ENCODE data around the gene SHC1.

The SHC1 gene

GRCh38 chr1:154970631-154971340 is at the start of gene SHC1:
Gene SHC1, minus strand, starts transcription at chr1:154970747. Its CDS starts 221 bp downstream, at chr1:154970526.
- DNase-seq (ENCODE audit: low spot score) = no peak

- no peak for DNase-seq (ENCODE audit: low spot score)
Measured at GRCh38 chr1:155019377-155020245, 49.1 kb upstream of the SHC1 start.

GRCh38 chr1:155018617-155019348 is 48.2 kb upstream of the SHC1 start:
- DNase-seq (ENCODE audit: low spot score) = no peak

DNA sequence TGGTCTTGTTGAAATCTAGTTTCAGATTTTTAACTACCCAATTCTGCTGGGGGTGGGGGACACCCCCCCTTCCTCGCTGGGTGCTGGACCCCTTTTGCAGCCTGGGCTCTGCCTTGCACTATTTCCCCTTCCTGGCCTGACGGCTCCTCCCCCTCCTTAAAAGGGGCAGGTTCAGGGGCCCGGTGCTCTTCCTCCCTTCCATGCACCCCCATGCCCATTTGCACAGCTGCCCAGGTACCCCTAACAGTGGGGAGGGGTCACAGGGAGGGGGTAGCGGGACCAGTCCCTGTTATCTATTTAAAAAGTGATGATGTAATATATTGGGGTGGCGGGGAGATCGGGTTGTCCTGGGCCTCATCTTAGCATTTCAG is 47.4 kb upstream of the SHC1 start:
- no peak for DNase-seq (ENCODE audit: low spot score)

- peak; percentile 90 for DNase-seq (ENCODE audit: low spot score)
Measured at GRCh38 chr1:155017041-155017945, 46.7 kb upstream of the SHC1 start.

DNA sequence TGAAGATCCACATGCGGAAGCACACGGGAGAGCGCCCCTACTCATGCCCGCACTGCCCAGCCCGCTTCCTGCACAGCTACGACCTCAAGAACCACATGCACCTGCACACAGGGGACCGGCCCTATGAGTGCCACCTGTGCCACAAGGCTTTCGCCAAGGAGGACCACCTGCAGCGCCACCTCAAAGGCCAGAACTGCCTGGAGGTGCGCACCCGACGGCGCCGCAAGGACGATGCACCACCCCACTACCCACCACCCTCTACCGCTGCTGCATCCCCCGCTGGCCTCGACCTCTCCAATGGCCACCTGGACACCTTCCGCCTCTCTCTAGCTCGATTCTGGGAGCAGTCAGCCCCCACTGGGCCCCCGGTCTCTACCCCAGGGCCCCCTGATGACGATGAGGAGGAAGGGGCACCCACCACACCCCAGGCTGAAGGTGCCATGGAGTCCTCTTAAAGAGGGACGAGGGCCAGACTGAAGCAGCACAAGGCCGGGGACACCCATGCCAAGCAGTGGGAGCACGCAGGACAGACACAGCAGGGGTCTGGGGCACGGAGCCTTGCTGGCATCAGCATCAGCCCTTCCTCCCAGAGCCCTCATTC is 45.8 kb upstream of the SHC1 start:
- DNase-seq (ENCODE audit: low spot score) = peak; percentile 32

DNA sequence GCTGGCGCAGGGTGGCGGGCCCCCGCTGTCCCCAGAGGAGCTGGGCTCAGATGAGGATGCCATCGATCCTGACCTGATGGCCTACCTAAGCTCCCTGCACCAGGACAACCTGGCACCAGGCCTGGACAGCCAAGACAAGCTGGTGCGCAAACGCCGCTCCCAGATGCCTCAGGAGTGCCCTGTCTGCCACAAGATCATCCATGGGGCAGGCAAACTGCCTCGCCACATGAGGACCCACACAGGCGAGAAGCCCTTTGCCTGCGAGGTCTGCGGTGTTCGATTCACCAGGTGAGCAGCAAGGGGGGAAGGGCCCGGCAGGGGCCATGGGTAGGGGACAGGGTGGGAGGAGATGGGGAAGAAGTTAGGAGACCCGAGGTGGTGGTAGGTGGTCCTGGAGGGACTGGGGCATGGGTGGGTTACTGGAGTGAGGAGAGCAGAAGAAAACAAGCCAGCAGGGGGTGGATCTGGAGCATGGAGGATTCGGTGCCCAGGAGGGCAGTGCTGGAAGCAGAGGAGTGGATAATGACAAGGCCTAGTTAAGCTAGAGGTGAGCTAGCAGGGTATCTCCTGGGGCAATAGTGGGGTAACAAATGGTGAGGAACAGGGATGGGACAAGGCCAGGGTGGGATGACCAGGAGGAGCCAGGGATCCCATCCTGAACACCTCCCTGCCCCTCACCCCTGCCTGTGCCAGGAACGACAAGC is 45.1 kb upstream of the SHC1 start:
- DNase-seq (ENCODE audit: low spot score) = no peak

GRCh38 chr1:155014709-155015508 is 44.4 kb upstream of the SHC1 start:
- no peak for DNase-seq (ENCODE audit: low spot score)

GRCh38 chr1:155013632-155014031 is 43.1 kb upstream of the SHC1 start:
- peak; percentile 67 for DNase-seq (ENCODE audit: low spot score)

- DNase-seq (ENCODE audit: low spot score) = no peak
Measured at GRCh38 chr1:155012776-155013602, 42.4 kb upstream of the SHC1 start.

DNA sequence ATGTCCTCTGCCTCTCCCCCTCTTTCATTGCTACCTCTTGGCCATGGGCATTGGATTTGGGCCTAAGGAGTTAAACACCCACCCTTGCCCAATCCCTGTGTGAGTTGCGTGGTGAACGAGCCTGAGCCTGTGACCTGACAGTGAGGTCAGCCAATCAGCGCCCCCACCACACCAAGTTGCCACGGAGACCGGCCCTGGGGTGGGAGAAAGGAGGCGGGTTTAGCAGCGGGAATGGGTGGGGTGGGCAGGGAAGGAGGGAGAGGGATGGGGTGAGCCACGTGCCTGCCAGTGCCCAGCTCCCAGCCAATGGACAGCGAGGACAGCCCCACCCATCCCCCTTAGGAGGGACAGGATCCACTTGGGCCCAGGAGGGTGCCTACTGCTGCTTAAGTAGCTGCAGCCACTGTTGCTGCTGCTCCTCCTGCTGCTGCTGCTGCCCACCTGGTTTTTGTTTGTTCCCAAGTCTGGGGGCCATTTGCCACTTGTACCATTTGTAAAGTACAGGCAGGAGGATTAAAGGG is 41.5 kb upstream of the SHC1 start:
- peak; percentile 19 for DNase-seq (ENCODE audit: low spot score)

- no peak for DNase-seq (ENCODE audit: low spot score)
Measured at GRCh38 chr1:155011437-155012025, 41.0 kb upstream of the SHC1 start.

DNA sequence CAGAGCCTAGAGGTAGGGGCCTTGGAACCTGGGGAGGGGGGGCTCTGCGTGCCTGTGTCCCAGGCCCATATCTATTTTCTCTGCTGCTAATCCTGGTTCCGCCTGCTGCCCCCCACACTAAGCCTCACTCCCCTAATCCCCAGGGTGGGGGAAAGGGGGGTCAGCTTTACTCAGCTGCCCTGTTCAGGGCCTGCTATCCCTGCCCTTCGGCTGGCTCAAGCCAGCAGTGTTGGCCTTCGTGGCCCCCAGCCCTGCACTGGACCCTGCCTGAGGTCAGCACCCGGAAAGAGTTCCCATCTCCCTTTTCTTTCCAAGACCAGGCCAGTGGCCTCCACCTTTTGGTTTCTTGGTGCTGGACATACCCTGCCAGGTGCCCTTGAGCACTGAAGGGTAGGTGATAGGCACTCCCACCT is 40.5 kb upstream of the SHC1 start:
- no peak for DNase-seq (ENCODE audit: low spot score)

DNA sequence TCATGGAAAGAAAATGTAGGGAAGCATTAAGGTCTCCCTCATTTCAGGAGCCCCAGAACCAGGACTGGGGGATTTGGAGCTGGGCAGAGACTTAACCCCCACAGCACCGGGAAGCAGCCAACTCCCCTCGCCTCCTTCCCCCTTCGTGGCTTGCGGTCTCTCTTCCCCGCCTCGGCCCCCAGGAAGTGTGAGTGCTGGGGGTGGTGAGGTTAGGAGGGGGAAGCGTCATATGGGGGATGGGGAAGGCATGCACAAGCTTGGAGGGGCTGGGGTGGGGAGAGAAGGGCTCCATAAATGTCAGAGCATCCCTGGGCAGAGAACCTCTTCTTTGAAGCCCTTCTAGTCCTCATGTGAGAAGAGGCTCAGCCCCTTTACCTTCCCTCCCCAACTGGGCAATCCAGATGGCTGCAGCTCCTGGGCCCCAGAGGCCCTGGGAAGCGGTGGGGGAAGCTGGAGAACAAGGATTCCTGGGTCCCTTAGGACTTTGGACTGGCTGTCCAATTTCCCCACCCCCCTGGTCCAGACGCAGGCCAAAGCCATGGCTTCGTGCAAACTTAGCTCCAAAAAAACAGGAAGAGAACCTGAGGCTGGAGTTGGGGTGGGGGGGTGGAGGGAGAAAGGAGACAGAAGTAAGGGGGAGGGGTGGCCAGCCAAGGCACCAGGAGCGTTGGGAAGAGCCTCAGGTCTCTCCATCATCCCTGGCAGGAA is 39.8 kb upstream of the SHC1 start:
- peak; percentile 50 for DNase-seq (ENCODE audit: low spot score)

- no peak for DNase-seq (ENCODE audit: low spot score)
Measured at GRCh38 chr1:155009742-155010141, 39.2 kb upstream of the SHC1 start.

GRCh38 chr1:155009221-155009711 is 38.7 kb upstream of the SHC1 start:
- no peak for DNase-seq (ENCODE audit: low spot score)
